A172 (cell line): ENCODE data around the gene SCAPER. TPM values are rescaled to one million over a fixed set of nuclear protein-coding genes. Genes with fewer than 3 reads are reported as not detected.

Experiments used
- DNase-seq: peaks from one replicate; pipeline ENCODE4 v3.0.0-alpha.2; 2015; ENCODE audit warnings: low spot score
- total RNA-seq: library from RNA; depleted of rRNA; stranded (reverse); fragments of >200 nt; shearing (Covaris generic); gene quantifications from 2 replicates; pipeline ENCODE4 v1.2.3, GENCODE V29; 2014

SCAPER gene
- total RNA-seq, 1 experiment from 2014 or later = 22.7 TPM

GRCh38 chr15:76338486-76339304, 566.4 kb downstream of the SCAPER start:
- DNase-seq = no peak

DNA sequence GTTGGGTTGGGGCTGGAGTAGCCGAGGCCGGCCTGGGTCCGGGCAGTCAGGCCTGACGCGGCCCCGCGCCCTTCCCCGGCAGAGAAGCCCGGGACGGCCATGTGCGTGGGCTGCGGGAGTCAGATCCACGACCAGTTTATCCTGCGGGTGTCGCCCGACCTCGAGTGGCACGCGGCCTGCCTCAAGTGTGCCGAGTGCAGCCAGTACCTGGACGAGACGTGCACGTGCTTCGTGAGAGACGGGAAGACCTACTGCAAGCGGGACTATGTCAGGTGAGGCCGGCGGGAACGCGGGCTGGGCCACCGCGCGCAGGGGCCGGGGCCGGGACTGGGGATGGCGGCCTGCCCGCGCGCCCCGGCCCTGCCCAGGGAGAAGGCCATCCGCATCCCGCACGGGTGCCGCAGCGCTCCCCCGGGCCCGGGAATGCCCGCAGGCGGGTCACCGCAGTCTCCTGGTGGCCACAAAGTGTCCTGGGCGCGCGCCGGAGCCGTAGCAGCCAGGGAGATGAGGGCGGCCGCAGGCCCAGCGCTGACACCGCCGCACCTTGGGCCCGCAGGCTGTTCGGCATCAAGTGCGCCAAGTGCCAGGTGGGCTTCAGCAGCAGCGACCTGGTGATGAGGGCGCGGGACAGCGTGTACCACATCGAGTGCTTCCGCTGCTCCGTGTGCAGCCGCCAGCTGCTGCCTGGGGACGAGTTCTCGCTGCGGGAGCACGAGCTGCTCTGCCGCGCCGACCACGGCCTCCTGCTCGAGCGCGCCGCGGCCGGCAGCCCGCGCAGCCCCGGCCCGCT, 567.2 kb downstream of the SCAPER start:
- no peak for DNase-seq

GRCh38 chr15:76337059-76337695, 568.0 kb downstream of the SCAPER start:
- peak; percentile 45 for DNase-seq

GRCh38 chr15:76336254-76337058, 568.7 kb downstream of the SCAPER start, which contains the start of gene ISL2:
Gene ISL2 (plus strand): TSS chr15:76336773. CDS start chr15:76336884, 111 bp downstream.
- DNase-seq = peak; percentile 95

DNA sequence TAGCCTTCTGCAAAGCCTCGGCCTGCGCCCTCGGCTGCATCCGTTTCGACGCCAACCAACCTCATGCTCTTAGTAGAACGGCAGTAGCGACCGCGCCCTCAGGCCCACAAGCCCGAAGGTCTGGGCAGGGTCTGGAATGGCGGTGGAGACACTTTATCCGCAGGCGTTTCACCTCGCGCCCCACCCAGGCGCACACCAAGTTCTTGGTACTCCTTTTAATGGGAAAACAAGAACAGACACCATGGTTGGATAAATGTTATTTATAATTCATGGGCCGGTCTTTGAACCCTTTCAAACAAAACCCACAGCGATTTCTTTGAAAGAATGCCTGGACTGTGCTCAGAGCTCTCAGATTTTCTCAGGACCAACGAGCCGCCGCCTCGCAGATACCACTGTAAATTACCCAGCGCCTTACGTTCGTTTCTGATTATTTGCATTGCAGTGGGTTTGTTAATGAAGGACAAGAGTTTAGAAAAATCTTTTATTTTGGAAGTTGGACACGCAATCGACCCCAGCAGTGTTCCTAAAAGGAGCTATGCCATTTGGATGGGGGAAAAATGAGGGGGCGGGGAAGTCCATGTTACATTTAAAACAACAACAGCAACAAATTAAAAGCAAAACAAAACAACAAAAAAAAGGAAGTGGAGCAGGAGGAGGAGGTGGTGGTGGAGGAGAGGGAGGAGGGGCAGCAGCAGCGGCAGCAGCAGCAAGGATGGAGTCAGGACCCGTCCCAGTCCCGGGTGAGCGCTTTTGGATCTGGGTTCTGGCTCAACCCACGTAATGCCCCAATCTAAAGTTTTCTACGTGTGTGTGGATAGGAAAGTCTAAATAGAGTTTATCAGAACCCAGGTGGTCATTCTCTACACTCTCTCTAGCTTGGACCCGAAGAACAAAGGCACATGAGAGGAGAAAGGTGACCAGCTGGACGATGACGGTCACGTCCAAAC, 569.6 kb downstream of the SCAPER start:
- DNase-seq = no peak

DNA sequence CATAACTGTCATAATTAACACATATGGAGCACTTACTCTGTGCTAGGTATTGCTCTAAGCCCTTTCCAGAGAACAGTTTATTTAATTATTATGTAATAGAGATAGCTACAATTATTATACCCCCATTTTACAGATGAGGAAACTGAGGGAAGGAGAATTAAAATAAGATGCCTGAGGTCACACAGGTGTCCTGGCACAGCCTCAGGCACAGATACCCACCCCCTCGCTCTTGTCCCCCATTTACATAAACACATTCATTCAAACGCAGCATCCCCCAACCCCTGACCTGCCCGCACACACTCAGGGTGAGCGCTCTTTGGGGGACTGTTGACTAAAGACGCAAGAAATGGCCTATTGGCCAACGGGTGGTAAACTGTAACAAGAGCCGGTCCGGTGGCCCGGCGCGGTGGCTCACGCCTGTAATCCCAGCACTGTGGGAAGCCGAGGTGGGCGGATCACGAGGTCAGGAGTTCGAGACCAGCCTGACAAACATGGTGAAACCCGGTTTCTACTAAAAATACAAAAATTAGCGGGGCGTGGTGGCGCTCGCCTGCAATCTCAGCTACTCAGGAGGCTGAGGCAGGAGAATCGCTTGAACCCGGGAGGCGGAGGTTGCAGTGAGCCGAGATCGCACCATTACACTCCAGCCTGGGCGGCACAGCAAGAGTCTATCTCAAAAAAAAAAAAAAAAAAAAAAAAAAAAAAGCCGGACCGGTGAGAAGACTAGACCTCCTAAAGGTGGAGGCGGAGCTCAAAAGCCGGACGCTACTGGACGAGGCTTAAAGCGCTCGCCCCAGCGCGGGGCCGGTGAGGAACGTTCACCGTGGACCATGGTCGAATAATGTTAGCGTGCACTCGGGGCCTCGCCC, 570.5 kb downstream of the SCAPER start:
- DNase-seq = no peak

- peak; percentile 34 for DNase-seq
Measured at GRCh38 chr15:76333720-76334437, 571.3 kb downstream of the SCAPER start.

DNA sequence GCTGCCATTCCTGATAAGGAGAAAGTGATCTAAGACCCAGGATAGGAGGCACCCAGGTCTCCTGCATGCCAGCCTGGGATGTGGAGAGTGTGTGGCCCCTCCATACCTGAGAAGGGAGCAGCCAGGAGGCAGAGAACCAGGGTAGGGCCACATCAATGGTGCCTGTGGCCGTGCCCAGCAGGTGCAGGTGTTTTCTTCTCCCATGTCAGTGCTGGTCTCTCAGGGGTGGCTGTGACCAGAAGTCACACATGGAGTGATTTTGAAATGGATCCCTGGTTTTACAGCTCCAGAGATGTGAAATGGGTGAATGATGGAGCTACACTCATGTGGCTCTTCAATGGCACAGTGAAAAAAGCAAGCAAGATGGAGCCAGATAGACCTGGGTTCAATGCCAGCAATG, 571.8 kb downstream of the SCAPER start:
- no peak for DNase-seq

- no peak for DNase-seq
Measured at GRCh38 chr15:76332796-76333195, 572.3 kb downstream of the SCAPER start.

GRCh38 chr15:76330080-76330680, 575.0 kb downstream of the SCAPER start:
- peak; percentile 51 for DNase-seq

DNA sequence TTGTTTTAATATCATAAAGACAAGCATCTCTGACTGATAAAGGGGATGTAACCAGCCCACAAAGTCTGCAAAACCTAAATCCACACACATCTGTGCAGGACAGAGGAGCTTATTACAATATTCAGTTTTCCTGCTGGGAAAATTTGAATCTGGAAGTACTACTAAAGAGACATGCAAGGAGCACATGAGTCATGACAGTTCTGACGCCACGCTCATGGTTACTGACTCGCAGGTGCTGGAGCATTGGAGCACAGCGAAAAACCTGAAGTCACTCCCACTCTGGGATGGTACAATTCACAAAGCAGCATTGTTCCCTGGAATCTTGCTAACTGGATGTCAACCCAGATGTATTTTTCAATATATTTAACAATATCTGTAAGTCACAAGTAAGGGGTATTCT, 576.2 kb downstream of the SCAPER start:
- DNase-seq = peak; percentile 69

DNA sequence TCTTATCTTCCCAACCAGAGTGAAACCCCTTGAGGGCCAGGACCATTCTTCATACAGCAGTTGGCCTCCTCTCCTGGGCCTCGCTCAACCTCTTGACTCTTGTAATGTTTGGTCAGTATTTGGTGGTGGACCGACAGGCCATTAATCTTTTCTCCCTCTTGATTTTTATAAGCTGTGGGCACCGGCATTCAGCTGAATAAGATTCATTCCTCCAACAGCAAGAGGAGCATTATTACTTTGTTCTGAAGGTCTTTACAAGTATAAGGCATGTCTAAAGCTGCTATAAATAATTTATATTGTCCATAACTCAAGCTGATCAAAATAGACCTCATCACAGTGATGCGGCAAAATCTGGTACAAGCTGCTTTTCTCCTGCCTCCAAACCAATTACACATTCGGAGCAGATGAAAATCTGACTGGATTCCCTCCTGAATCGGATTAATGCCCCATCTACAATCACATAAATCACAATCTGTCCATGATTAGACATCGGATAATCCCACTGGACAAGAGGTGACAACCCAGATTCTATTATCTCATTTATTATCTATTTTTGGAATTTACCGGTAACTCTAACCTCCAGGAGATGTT, 576.9 kb downstream of the SCAPER start:
- no peak for DNase-seq

DNA sequence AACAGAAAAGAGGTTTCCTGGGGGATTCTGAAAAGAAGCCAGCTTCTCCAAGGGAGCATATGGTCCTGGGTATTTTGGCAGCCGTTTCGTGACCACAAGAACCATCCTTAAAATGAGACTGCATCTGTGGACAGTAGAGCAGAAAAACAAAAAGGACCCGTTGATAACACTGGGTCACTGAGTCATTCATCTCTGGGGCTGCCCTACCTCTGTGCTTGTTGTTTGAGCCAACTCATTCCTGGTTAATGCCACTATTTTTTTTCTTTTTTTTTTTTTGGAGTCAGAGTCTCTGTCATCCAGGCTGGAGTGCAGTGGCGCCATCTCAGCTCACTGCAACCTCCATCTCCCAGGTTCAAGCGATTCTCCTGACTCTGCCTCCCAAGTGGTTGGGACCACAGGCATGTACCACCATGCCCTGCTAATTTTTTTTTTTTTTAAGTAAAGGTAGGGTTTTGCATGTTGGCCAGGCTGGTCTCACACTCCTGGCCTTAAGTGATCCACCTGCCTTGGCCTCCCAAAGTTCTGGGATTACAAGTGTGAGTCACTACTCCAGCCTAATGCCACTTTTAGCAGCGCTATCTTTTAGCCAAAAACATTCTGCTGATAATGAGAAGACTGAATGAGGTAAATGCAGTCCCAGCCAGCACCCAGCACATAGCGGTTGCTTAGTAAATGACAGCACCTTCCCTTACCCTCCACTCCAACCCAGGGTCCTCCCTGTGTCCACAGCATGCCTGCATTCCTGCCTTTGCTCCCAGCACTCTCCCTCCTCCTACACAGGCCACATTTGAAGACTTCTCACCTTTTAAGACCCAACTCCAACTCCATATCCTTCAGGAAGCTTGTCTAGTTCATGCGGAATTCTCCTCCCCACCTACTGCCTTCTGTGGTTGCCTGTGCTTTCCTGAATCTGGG, 577.7 kb downstream of the SCAPER start:
- DNase-seq = peak; percentile 92

DNA sequence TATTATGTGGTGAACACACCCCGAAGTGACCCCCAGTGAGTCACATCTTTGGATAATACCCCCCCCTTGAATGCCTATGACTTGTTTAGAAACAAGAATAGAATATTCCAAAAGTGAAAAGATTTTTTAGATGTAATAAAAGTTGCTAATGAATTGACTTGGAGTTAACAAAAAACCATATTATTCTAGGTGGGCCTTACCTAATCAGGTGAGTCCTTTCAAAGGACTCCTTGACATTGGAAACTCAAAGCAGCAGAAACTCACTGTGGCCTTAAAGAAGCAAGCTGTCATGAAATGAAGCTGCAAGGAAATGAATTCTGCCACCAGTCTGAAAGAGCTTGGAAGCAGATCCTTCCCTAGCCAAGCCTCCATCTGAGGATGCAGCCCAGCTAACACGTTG, 579.4 kb downstream of the SCAPER start:
- DNase-seq = no peak

DNA sequence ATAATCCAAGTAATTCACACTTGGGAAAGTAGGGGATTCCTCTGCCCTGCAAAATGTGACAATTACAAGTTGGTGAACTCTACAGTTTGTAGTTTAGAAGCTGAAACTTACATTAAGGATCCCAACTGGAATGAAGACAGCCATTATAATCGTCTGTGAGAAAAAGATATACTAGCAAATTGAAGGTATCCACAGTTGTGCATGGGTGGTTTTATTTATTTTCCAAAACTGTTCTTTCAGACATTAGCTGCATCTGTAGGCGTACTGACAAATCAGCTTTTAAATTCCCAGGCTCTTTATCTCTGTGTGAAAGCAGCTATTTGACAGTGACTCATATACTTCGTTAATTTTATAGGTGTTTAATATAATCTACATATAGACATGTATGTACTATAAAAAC, 581.1 kb downstream of the SCAPER start:
- DNase-seq = no peak

- no peak for DNase-seq
Measured at GRCh38 chr15:76321602-76322001, 583.5 kb downstream of the SCAPER start.

DNA sequence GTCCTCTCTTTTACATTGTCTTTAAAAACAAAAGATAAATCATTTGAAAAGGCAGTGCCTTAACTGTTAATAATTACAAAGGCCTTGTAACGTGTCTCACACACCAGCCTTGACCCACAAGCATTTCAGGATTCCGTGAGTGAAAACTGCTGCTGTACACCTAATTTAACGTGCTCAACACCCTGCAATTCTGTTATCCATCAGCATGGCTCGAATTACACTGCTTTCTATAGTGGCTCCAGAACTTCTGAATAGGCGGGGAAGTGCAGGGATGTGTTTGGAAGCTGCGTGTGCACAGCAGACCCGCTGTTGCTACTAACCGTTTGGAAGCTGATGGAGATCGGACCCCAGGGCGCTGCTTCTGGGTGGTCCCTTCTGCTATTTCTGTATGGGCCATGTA, 584.0 kb downstream of the SCAPER start:
- DNase-seq = no peak
